Measurements from ENCODE around the gene SURF2.

DNA sequence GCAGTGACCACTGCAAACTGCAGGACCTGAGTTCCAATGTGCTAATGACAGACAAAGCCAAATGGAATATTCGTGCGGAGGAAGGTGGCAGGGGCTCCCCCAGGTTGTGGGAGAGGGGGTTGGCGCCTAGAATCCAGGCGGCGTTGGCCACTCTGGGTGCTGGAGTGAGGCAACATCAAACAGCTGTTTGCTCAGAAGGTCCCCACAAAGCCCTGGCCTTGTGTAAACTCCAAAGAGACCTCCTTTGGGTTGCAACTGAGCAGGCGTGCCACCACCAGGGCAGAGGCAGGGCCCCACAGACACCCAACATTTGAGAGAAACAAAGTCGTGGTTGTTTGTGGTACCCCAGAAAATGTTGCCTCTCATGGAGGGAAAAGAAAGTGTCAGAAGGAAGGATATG is 34.4 kb downstream of the SURF2 start:
- TF ChIP-seq CTCF (conservative IDR thresholded peaks at IDR 0.05) (no peak), ZFX (IDR thresholded peaks at IDR 0.05) (no peak)
